DOHH2 (cell line): ENCODE data around the gene ALAS1.

Experiments used
- H3F3A ChIP-seq: fragments of 200-600 bp; sonication (generic), shearing (Covaris generic); 2 replicates; pipeline ENCODE4 v1.6.0; 2016; ENCODE audit warnings: antibody characterized with exemption, mild to moderate bottlenecking; ENCODE audit not compliant: control insufficient read depth, insufficient read depth
- H3K27ac ChIP-seq: fragments of 200-600 bp; sonication (generic); 2 replicates; pipeline ENCODE4 v1.5.1; 2014; ENCODE audit warnings: low read depth, mild to moderate bottlenecking, low read length, moderate library complexity
- H3K27me3 ChIP-seq: fragments of 200-600 bp; sonication (generic); 2 replicates; pipeline ENCODE4 v1.6.1; 2014; ENCODE audit warnings: mild to moderate bottlenecking, low read length, mixed read lengths; ENCODE audit not compliant: control insufficient read depth
- H3K36me3 ChIP-seq: fragments of 200-600 bp; sonication (generic); 2 replicates; pipeline ENCODE4 v1.6.1; 2014; ENCODE audit warnings: mild to moderate bottlenecking, low read length, moderate library complexity, mixed read lengths; ENCODE audit not compliant: control insufficient read depth
- H3K4me1 ChIP-seq: fragments of 200-600 bp; sonication (generic); 2 replicates; pipeline ENCODE4 v1.6.1; 2014; ENCODE audit warnings: mild to moderate bottlenecking, low read length, mixed read lengths; ENCODE audit not compliant: control insufficient read depth
- H3K4me2 ChIP-seq: fragments of 200-600 bp; sonication (generic); 2 replicates; pipeline ENCODE4 v1.6.0; 2014; ENCODE audit warnings: mild to moderate bottlenecking, low read length, moderate library complexity
- H3K4me3 ChIP-seq: fragments of 200-600 bp; sonication (generic); 2 replicates; pipeline ENCODE4 v1.5.1; 2014; ENCODE audit warnings: mild to moderate bottlenecking, low read length, mixed read lengths
- H3K79me2 ChIP-seq: fragments of 200-600 bp; sonication (generic); 2 replicates; pipeline ENCODE4 v1.6.1; 2014; ENCODE audit warnings: mild to moderate bottlenecking, low read length, mixed read lengths; ENCODE audit not compliant: control insufficient read depth
- H3K9me2 ChIP-seq: fragments of 200-600 bp; sonication (generic); replicated peaks from 2 replicates; pipeline ENCODE4 v1.6.1; 2014; ENCODE audit warnings: mild to moderate bottlenecking, low read length, mixed read lengths; ENCODE audit not compliant: control insufficient read depth
- H3K9me3 ChIP-seq: fragments of 200-600 bp; sonication (generic); 2 replicates; pipeline ENCODE4 v1.6.1; 2014; ENCODE audit warnings: antibody characterized with exemption, low read length, mixed read lengths; ENCODE audit not compliant: control insufficient read depth, insufficient read depth
- H4K20me1 ChIP-seq: fragments of 200-600 bp; sonication (generic); 2 replicates; pipeline ENCODE4 v1.6.0; 2014; ENCODE audit warnings: low read depth, mild to moderate bottlenecking, antibody characterized with exemption, low read length, moderate library complexity; ENCODE audit not compliant: control insufficient read depth, insufficient read depth
- CTCF ChIP-seq: fragments of 200-600 bp; sonication (generic); IDR thresholded peaks from one replicate; pipeline ENCODE4 v1.5.1; 2014; ENCODE audit warnings: antibody characterized with exemption, mild to moderate bottlenecking, low read depth, low read length; ENCODE audit not compliant: poor library complexity, severe bottlenecking
- EZH2phosphoT487 ChIP-seq: fragments of 200-600 bp; sonication (generic); IDR thresholded peaks from 2 replicates; pipeline ENCODE4 v1.6.1; 2017; ENCODE audit warnings: borderline replicate concordance, mild to moderate bottlenecking, antibody characterized with exemption, low read length, moderate library complexity, mixed read lengths

ALAS1 gene

GRCh38 chr3:52198643-52199608, 966 bp downstream of the ALAS1 start:
- Histone ChIP-seq H3K27me3 (no peaks in the 10 kb centered on the region), H3F3A (no peaks in the 10 kb centered on the region), H4K20me1 (no peaks in the 10 kb centered on the region; the same call in 1 of the 2 replicates), H3K9me3 (no peaks in the 10 kb centered on the region), H3K4me3 (peak overlapping the region; percentile 93), H3K9me2 (no peaks in the 10 kb centered on the region), H3K79me2 (peaks cover 16% of the 10 kb centered on the region), H3K36me3 (peaks cover 54% of the 10 kb centered on the region), H3K27ac (no peak overlapping the region; the same call in 1 of the 2 replicates), H3K4me2 (peak overlapping the region; percentile 97), H3K4me1 (peaks cover 43% of the 10 kb centered on the region)
- no peak for TF ChIP-seq EZH2phosphoT487
- no peak for TF ChIP-seq CTCF

DNA sequence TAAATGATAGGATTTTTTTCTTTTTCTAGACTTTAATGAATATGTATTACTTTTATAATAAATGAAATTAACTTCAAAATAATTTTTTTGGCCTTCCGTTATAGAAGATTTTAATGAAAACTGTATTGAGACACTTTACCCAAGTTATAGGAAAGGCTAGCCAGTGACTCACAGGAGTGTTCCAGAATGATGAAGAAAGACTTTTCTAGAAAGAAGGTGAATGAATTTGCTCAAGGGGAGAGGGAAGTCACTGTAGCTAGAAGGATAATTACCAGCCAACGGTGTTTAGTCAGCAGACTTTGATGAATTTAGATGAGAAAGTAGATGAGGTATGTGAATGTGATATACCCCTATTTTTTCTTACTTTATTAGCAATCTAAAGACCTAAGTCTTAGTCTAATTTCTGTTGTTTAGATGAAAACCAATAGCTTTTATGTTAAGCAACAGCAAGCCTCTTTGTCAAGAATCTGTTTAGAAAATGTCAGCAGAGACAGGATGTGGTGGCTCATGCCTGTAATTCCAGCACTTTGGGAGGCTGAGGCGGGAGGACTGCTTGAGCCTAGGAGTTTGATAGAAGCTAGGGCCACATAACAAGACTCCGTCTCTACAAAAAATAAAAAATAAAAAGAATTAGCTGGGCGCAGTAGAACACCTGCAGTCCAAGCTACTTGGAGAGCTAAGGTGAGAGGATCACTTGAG, 3.2 kb downstream of the ALAS1 start:
- Histone ChIP-seq H3K4me2 (no peak overlapping the region), H3K4me3 (no peak overlapping the region), H3K36me3 (peaks cover 76% of the 10 kb centered on the region), H3K9me3 (no peaks in the 10 kb centered on the region), H3K27ac (no peak overlapping the region), H3K4me1 (peaks cover 43% of the 10 kb centered on the region), H3F3A (no peaks in the 10 kb centered on the region), H3K79me2 (peaks cover 16% of the 10 kb centered on the region), H3K9me2 (no peaks in the 10 kb centered on the region), H4K20me1 (no peaks in the 10 kb centered on the region; the same call in 1 of the 2 replicates), H3K27me3 (no peaks in the 10 kb centered on the region)
- no peak for TF ChIP-seq CTCF
- TF ChIP-seq EZH2phosphoT487 = no peak

DNA sequence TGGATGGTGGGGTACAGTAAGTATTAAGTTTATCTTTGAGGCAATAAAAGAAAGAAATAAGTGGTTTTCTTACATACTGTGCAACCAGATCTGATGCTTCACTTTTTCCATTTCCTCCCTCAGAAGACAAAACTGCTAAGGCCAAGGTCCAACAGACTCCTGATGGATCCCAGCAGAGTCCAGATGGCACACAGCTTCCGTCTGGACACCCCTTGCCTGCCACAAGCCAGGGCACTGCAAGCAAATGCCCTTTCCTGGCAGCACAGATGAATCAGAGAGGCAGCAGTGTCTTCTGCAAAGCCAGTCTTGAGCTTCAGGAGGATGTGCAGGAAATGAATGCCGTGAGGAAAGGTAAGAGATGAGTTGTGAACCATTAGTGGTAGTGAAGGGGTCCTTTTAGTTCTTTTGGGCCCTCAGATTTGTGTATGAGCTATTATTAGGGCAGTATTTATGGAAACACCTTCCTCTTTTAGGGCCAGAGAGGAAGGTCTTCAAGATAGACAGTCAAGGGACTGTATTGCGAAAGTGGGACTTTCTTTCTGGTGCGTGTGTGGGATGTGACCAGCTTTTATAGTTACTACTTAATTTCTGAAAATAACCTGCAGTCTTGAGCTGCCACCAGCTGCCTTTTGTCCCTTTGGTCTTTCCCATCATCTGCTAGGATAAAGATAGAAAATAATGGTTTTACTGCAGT, 4.6 kb downstream of the ALAS1 start:
- peak overlapping the region; percentile 25; the same call in 1 of the 2 replicates for H3K4me3 ChIP-seq
- H3K9me2 ChIP-seq = no peaks in the 10 kb centered on the region
- no peak overlapping the region for H3K27ac ChIP-seq
- no peaks in the 10 kb centered on the region for H3F3A ChIP-seq
- H3K4me1 ChIP-seq = peaks cover 36% of the 10 kb centered on the region
- no peaks in the 10 kb centered on the region; the same call in 1 of the 2 replicates for H4K20me1 ChIP-seq
- peaks cover 16% of the 10 kb centered on the region for H3K79me2 ChIP-seq
- TF ChIP-seq CTCF (no peak), EZH2phosphoT487 (no peak)
- H3K4me2 ChIP-seq = peak overlapping the region; percentile 48
- H3K36me3 ChIP-seq = peaks cover 86% of the 10 kb centered on the region
- no peaks in the 10 kb centered on the region for H3K9me3 ChIP-seq
- H3K27me3 ChIP-seq = no peaks in the 10 kb centered on the region
